Right lobe of liver (tissue), 6 donors: ENCODE measurements around the gene LRRC7. TPM values are rescaled to one million over a fixed set of nuclear protein-coding genes. Genes with fewer than 3 reads are reported as not detected.

Experiments
- ATAC-seq, 4 donors: fragments of 200-7000 bp; cut with Tn5 transposase; one replicate each; pipeline ENCODE4 v1.9.1; 2020; ENCODE audit warnings: mild to moderate bottlenecking in 4 of 4, moderate library complexity in 4 of 4
- DNase-seq, 3 donors: peaks; one replicate each; pipeline ENCODE4 v3.0.0-alpha.2; 2020
- H3K27ac ChIP-seq, 3 donors: fragments of 200-600 bp; one replicate each; pipeline ENCODE4 v1.8.0; 2022
- H3K27me3 ChIP-seq, 2 donors: fragments of 200-600 bp; one replicate each; pipeline ENCODE4 v1.8.0; 2022
- H3K36me3 ChIP-seq, 4 donors: fragments of 200-600 bp; sonication (generic) in 1 of 4; one replicate each; pipeline versions ENCODE4 v1.5.1 to v1.8.0; 2017 to 2022; ENCODE audit warnings: control low read depth in 1 of 4
- H3K4me1 ChIP-seq, 4 donors: fragments of 200-600 bp; sonication (generic) in 1 of 4; one replicate each; pipeline versions ENCODE4 v1.5.1 to v1.8.0; 2017 to 2022; ENCODE audit warnings: control low read depth in 1 of 4
- H3K4me3 ChIP-seq, 3 donors: fragments of 200-600 bp; one replicate each; pipeline ENCODE4 v1.8.0; 2022
- H3K9me3 ChIP-seq, 4 donors: fragments of 200-600 bp; sonication (generic) in 1 of 4; one replicate each; pipeline versions ENCODE4 v1.5.1 to v1.8.0; 2017 to 2022; ENCODE audit warnings: control low read depth in 1 of 4
- POLR2A ChIP-seq: fragments of 450-650 bp; IDR thresholded peaks from one replicate; pipeline ENCODE4 v1.6.1; 2017; ENCODE audit warnings: antibody characterized with exemption, mild to moderate bottlenecking
- WGBS: methylation state at CpG from one replicate; pipeline ENCODE4 v1.1.6; 2018; ENCODE audit warnings: low coverage, low lambda C conversion rate; ENCODE audit not compliant: insufficient coverage; ENCODE audit errors: missing lambda C conversion rate; 5-methylcytosine and 5-hydroxymethylcytosine counted together
- intact Hi-C, 2 donors: fragments of 100-400 bp; cut with DNase I; formaldehyde crosslinking; loops; one replicate each; pipeline versions ENCODE4 v1.11.2 to v1.14.1; 2022
- total RNA-seq, 6 experiments: library from RNA; depleted of rRNA in 2 of 6; stranded (reverse); fragments of >200 nt in 2 of 6; fragmentation: NEBNext Ultra II Directional in 3 of 6; extraction: Animal tissue kit (Norgen Biotek cat#: 25700) in 3 of 6; gene quantifications; one replicate each; pipeline versions ENCODE4 v1.1.0 to v1.2.4, GENCODE V29; 2016 to 2023
- TF ChIP-seq, protein P1 (sequence below), 4 donors: fragments of 200-600 bp in 3 of 4; fragments of 450-650 bp in 1 of 4; IDR thresholded peaks; one replicate each; pipeline versions ENCODE4 v1.5.1 to v1.8.0; 2016 to 2022; ENCODE audit warnings: antibody characterized with exemption in 4 of 4, mild to moderate bottlenecking in 2 of 4
- donor health status: DM: no; HTN: yes; CAD: no.
- donor health status: DM: no; HTN: no; CAD: no.
- donor health status: DM: no; HTN: no; CAD: no.
- donor health status: DM: no; HTN: yes; CAD: no.
- donor health status: DM: no; HTN: yes; CAD: no.

The LRRC7 gene
- total RNA-seq, 6 experiments from 2014 or later, result 0.06 to 0.66 (median 0.22) TPM

DNA sequence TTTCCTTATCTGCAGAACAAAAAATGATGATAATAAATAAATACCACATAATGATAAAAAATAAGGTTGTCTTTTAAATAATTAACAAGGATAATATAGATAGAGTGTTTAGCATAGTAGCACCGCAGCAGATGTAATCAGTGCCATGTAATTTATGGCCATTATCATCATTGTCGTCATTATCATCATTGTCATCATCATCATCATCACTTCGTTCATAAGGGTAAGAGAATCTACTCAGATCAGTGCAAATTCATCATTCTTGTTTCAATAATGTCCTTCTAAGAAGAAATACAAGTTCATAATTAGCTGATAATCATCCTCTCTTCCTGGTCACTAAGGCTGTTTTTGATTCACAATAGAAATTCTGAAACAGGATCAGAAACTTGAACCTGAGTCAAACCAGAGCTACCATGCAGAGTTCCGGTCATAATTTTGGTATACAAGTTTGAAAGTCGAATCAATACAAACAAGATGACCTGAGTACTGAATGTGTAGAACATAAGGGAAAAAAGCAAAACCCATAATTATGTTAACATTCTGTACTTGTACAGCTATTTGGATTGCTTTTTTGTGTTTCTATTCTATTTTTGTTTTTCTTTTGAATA lies 465.6 kb downstream of the LRRC7 start:
- Histone ChIP-seq H3K27me3 (no peaks in the 10 kb centered on the region), H3K9me3 (no peaks in the 10 kb centered on the region), H3K36me3 (no peaks in the 10 kb centered on the region), H3K4me1 (no peaks in the 10 kb centered on the region), H3K4me3 (no peak overlapping the region), H3K27ac (no peak overlapping the region)
- 44% methylated on average over 5 of the region's 5 CpGs for WGBS
- ATAC-seq (no peak), DNase-seq (no peak)
- TF ChIP-seq, protein P1, sequence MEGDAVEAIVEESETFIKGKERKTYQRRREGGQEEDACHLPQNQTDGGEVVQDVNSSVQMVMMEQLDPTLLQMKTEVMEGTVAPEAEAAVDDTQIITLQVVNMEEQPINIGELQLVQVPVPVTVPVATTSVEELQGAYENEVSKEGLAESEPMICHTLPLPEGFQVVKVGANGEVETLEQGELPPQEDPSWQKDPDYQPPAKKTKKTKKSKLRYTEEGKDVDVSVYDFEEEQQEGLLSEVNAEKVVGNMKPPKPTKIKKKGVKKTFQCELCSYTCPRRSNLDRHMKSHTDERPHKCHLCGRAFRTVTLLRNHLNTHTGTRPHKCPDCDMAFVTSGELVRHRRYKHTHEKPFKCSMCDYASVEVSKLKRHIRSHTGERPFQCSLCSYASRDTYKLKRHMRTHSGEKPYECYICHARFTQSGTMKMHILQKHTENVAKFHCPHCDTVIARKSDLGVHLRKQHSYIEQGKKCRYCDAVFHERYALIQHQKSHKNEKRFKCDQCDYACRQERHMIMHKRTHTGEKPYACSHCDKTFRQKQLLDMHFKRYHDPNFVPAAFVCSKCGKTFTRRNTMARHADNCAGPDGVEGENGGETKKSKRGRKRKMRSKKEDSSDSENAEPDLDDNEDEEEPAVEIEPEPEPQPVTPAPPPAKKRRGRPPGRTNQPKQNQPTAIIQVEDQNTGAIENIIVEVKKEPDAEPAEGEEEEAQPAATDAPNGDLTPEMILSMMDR (IDR thresholded peaks at IDR 0.05), result no peak
- no peak for TF ChIP-seq POLR2A
- intact Hi-C loops, result no loop called here

DNA sequence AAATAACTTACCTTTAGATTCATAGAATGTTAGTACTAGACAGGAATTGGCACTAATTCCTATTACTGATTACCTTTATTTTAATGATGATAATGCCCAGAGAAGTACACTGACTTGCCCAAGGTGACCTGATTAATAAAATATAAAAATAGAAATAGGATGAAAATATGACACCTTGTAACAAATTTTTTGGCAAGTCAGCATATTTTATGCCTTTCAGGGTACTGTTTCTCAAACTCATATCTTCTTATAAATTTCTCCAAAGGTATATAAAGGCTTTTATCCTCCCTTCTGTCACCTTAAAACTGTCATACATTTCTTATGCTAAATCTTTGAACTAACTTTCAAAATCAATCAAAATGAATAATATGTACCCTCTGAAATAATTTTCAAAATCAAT lies 466.2 kb downstream of the LRRC7 start:
- H3K4me1 ChIP-seq, result no peaks in the 10 kb centered on the region
- DNase-seq (no peak), ATAC-seq (no peak)
- no peaks in the 10 kb centered on the region for H3K9me3 ChIP-seq
- no peak for TF ChIP-seq POLR2A
- TF ChIP-seq, protein P1 (IDR thresholded peaks at IDR 0.05), result no peak
- no peak overlapping the region for H3K4me3 ChIP-seq
- H3K36me3 ChIP-seq, result no peaks in the 10 kb centered on the region
- intact Hi-C loops, result no loop called here
- H3K27me3 ChIP-seq, result no peaks in the 10 kb centered on the region
- no peak overlapping the region for H3K27ac ChIP-seq

DNA sequence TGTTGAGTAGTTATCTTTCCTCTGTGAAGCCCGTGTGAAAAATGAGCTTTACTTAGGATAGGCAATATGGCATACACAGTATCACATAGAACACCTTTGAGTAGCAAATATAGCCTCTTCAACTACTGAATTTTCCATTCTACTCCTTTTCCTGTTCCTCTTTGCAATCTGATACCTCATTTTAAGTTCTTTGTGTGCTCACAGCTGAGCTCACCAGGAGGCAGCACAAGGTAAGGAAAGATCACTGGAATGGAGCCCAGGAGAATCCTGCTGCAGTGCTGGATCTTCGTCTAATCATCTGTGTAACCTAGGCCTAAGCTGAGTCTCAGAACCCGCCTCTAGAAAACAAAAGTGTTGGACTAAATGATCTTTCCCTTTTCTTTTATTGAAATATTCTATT lies 466.7 kb downstream of the LRRC7 start:
- TF ChIP-seq POLR2A, result no peak
- TF ChIP-seq, protein P1 (IDR thresholded peaks at IDR 0.05), result no peak
- ATAC-seq (no peak), DNase-seq (no peak)
- Histone ChIP-seq H3K4me3 (no peak overlapping the region), H3K27ac (no peak overlapping the region), H3K27me3 (no peaks in the 10 kb centered on the region), H3K9me3 (no peaks in the 10 kb centered on the region), H3K36me3 (no peaks in the 10 kb centered on the region), H3K4me1 (no peaks in the 10 kb centered on the region)
- WGBS, result 21% methylated on average over 3 of the region's 3 CpGs
- intact Hi-C loops, result no loop called here

DNA sequence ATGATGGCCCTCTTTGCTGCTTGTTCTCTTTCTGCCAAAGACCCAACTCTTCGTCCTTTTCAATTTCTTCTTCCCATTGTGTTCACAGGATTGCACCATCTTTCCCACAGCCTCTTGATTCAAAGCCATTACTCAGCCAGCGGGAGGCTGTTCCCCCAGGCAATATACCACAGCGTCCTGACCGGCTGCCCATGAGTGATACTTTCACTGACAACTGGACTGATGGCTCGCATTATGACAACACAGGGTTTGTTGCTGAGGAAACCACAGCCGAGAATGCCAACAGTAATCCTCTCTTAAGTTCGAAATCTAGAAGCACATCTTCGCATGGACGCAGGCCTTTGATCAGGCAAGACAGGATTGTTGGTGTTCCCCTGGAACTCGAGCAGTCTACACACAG lies 470.3 kb downstream of the LRRC7 start:
- Histone ChIP-seq H3K4me3 (no peak overlapping the region), H3K27ac (no peak overlapping the region), H3K9me3 (no peaks in the 10 kb centered on the region), H3K36me3 (no peaks in the 10 kb centered on the region), H3K27me3 (no peaks in the 10 kb centered on the region), H3K4me1 (no peaks in the 10 kb centered on the region)
- no peak for DNase-seq
- no peak for ATAC-seq
- intact Hi-C loops, result no loop called here
- WGBS, result 75% methylated on average over 10 of the region's 10 CpGs
- TF ChIP-seq POLR2A, result no peak

DNA sequence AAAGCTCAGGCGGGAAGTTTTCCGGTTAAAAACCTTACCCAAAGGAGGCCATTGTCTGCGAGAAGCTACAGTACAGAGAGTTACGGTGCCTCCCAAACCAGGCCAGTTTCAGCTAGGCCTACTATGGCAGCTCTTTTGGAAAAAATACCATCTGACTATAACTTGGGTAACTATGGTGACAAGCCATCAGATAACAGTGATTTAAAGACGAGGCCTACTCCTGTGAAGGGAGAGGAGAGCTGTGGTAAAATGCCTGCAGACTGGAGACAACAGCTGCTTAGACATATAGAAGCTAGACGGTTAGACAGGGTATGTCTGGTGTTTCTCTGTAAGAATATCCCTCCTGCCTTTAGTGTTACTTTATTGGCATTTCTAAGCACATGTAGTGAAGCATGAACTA lies 471.8 kb downstream of the LRRC7 start:
- H3K4me3 ChIP-seq, result no peak overlapping the region
- 74% methylated on average over 6 of the region's 6 CpGs for WGBS
- H3K27ac ChIP-seq, result no peak overlapping the region
- DNase-seq (no peak), ATAC-seq (no peak)
- no peaks in the 10 kb centered on the region for H3K4me1 ChIP-seq
- no peaks in the 10 kb centered on the region for H3K36me3 ChIP-seq
- H3K27me3 ChIP-seq, result no peaks in the 10 kb centered on the region
- TF ChIP-seq, protein P1 (IDR thresholded peaks at IDR 0.05), result no peak
- no peak for TF ChIP-seq POLR2A
- no peaks in the 10 kb centered on the region for H3K9me3 ChIP-seq
- intact Hi-C loops, result no loop called here
